Measurements from ENCODE around the gene LAMC3.

LAMC3 gene

GRCh38 chr9:131006601-131007000 lies 2.4 kb upstream of the LAMC3 start:
- no peak for DNase-seq (ENCODE audit: insufficient read length, low spot score)
- no peak for FAIRE-seq
- TF ChIP-seq POLR2A (IDR thresholded peaks at IDR 0.05; ENCODE audit: low read depth, low read length), result no peak

- DNase-seq (ENCODE audit: insufficient read length, low spot score) (no peak), FAIRE-seq (no peak)
- TF ChIP-seq POLR2A (IDR thresholded peaks at IDR 0.05; ENCODE audit: low read depth, low read length), result no peak
These were observed 888 bp upstream of the LAMC3 start for GRCh38 chr9:131008086-131008485.

GRCh38 chr9:131008563-131008908 lies 438 bp upstream of the LAMC3 start:
- no peak for TF ChIP-seq POLR2A (IDR thresholded peaks at IDR 0.05; ENCODE audit: low read depth, low read length)
- no peak for DNase-seq (ENCODE audit: insufficient read length, low spot score)
- no peak for FAIRE-seq

GRCh38 chr9:131010482-131011273 lies 1.7 kb downstream of the LAMC3 start:
- FAIRE-seq, result no peak
- DNase-seq (ENCODE audit: insufficient read length, low spot score), result no peak
- no peak for TF ChIP-seq POLR2A (IDR thresholded peaks at IDR 0.05; ENCODE audit: low read depth, low read length)

GRCh38 chr9:131011274-131012022 lies 2.5 kb downstream of the LAMC3 start:
- FAIRE-seq (no peak), DNase-seq (ENCODE audit: insufficient read length, low spot score) (no peak)
- no peak for TF ChIP-seq POLR2A (IDR thresholded peaks at IDR 0.05; ENCODE audit: low read depth, low read length)

GRCh38 chr9:131012023-131012334 lies 3.0 kb downstream of the LAMC3 start:
- DNase-seq (ENCODE audit: insufficient read length, low spot score) (no peak), FAIRE-seq (no peak)
- TF ChIP-seq POLR2A (IDR thresholded peaks at IDR 0.05; ENCODE audit: low read depth, low read length), result no peak

- DNase-seq (ENCODE audit: insufficient read length, low spot score) (no peak), FAIRE-seq (no peak)
- no peak for TF ChIP-seq POLR2A (IDR thresholded peaks at IDR 0.05; ENCODE audit: low read depth, low read length)
These were observed 3.5 kb downstream of the LAMC3 start for GRCh38 chr9:131012396-131012917.

GRCh38 chr9:131013015-131013755 lies 4.2 kb downstream of the LAMC3 start:
- no peak for TF ChIP-seq POLR2A (IDR thresholded peaks at IDR 0.05; ENCODE audit: low read depth, low read length)
- DNase-seq (ENCODE audit: insufficient read length, low spot score) (no peak), FAIRE-seq (no peak)

- TF ChIP-seq POLR2A (IDR thresholded peaks at IDR 0.05; ENCODE audit: low read depth, low read length), result no peak
- no peak for DNase-seq (ENCODE audit: insufficient read length, low spot score)
- FAIRE-seq, result no peak
These were observed 5.0 kb downstream of the LAMC3 start for GRCh38 chr9:131013771-131014676.

GRCh38 chr9:131015112-131015511 lies 6.1 kb downstream of the LAMC3 start:
- TF ChIP-seq POLR2A (IDR thresholded peaks at IDR 0.05; ENCODE audit: low read depth, low read length), result no peak
- DNase-seq (ENCODE audit: insufficient read length, low spot score) (no peak), FAIRE-seq (no peak)

- no peak for TF ChIP-seq POLR2A (IDR thresholded peaks at IDR 0.05; ENCODE audit: low read depth, low read length)
- no peak for FAIRE-seq
- no peak for DNase-seq (ENCODE audit: insufficient read length, low spot score)
These were observed 7.0 kb downstream of the LAMC3 start for GRCh38 chr9:131015876-131016397.

- DNase-seq (ENCODE audit: insufficient read length, low spot score), result no peak
- TF ChIP-seq POLR2A (IDR thresholded peaks at IDR 0.05; ENCODE audit: low read depth, low read length), result no peak
These were observed 8.1 kb downstream of the LAMC3 start for GRCh38 chr9:131017067-131017466.

GRCh38 chr9:131018621-131019020 lies 9.6 kb downstream of the LAMC3 start:
- no peak for TF ChIP-seq POLR2A (IDR thresholded peaks at IDR 0.05; ENCODE audit: low read depth, low read length)
- FAIRE-seq (no peak), DNase-seq (ENCODE audit: insufficient read length, low spot score) (no peak)

More at GRCh38 chr9:131017067-131017466, 8.1 kb downstream of the LAMC3 start:
- FAIRE-seq, result no peak
